ENCODE results near the gene RAB11A. TPM values are rescaled to one million over a fixed set of nuclear protein-coding genes. Genes with fewer than 3 reads are reported as not detected.
A peak's percentile ranks its signal among the peaks of the same experiment; 100 is the strongest.

Gene RAB11A
- total RNA-seq, 1 donor from 2014 or later, result 151 TPM

GRCh38 chr15:65914981-65915925 lies 46.0 kb downstream of the RAB11A start:
- Histone ChIP-seq H3K36me3 (no peaks in the 10 kb centered on the region), H3K27ac (no peak overlapping the region), H3K4me1 (no peaks in the 10 kb centered on the region), H3K9me3 (no peaks in the 10 kb centered on the region), H3K27me3 (no peaks in the 10 kb centered on the region), H3K4me3 (no peak overlapping the region)
- TF ChIP-seq CTCF (IDR thresholded peaks at IDR 0.05) (no peak), POLR2AphosphoS5 (IDR thresholded peaks at IDR 0.05; ENCODE audit: insufficient read depth in 1 of 2, low read depth in 1 of 2) (no peak), POLR2A (IDR thresholded peaks at IDR 0.05) (no peak)
- no peak for DNase-seq (ENCODE audit: extremely low spot score in 2 of 2)
- intact Hi-C loops (cut with DNase I), result no loop called here

DNA sequence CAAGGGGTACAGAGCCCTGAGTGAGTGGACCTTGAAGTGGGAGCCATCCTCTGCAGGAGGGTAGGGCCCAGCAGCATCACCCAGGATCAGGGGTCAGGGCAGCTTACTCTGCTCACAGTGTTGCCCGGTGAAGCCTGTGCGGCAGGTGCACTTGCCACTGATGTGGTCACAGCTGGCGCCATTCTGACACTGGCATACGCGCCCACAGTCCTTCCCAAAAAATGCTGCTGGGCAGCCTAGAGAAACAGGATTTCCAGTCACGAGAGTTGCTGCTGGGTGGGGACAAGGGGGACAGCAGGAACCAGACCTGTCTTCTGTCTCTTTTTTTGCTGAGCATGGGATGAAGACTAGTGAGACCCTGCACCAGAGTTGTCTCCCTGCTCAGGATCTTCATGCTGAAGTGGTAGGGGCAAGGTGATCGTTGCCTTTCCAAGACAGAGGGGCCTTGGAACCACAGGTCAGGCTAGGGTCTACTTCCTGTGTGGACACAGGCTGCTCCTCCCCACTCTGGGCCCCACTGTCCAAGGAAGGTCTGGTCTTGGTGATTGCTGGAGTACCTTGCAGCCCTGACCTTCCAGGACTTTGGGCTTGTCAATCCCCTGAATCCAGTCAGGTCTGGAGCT lies 46.9 kb downstream of the RAB11A start:
- intact Hi-C loops (cut with DNase I), result no loop called here
- H3K4me3 ChIP-seq, result no peak overlapping the region
- no peak for DNase-seq (ENCODE audit: extremely low spot score in 2 of 2)
- H3K27me3 ChIP-seq, result no peaks in the 10 kb centered on the region
- no peaks in the 10 kb centered on the region for H3K36me3 ChIP-seq
- no peaks in the 10 kb centered on the region for H3K4me1 ChIP-seq
- H3K9me3 ChIP-seq, result no peaks in the 10 kb centered on the region
- TF ChIP-seq CTCF (IDR thresholded peaks at IDR 0.05), result no peak
- no peak for TF ChIP-seq POLR2AphosphoS5 (IDR thresholded peaks at IDR 0.05; ENCODE audit: insufficient read depth in 1 of 2, low read depth in 1 of 2)
- no peak for TF ChIP-seq POLR2A (IDR thresholded peaks at IDR 0.05)
- no peak overlapping the region for H3K27ac ChIP-seq

DNA sequence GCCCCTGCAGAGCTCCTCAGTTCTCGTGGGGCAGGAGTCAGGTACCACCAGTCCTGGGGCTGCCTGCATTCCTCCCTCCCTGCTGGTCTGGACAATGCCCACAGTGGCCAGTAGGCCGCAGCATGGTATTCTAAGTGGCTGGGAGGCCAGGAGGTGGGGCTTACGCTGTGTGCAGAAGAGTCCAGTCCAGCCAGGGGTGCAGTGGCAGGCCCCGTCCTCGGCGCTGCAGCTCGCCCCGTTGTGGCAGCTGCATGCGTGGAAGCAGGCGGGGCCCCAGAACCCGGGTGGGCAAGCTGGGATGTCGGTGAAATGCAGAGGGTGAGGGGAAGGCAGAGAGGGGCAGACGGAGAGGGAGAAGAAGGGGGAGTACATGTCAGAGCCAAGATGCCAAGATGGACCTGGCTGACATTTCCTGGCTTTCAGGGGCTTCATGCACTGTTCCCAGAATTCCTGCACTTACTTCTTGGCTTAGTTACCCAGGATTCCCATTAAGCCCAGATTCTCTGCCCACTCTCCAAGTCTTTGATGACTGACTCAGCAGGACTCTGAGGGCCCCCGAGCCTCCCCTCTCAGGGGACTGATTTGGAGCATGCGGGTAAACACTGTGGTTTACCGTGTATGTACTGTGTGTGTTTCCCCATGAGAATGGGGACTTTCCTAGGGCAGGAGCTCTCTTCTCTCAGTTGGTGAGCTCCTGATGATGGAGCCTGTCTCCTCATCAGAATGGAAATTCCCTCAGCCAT lies 47.5 kb downstream of the RAB11A start:
- TF ChIP-seq CTCF (IDR thresholded peaks at IDR 0.05), result peak in 1 of 3 experiments; percentile 39
- TF ChIP-seq POLR2A (IDR thresholded peaks at IDR 0.05), result no peak
- TF ChIP-seq POLR2AphosphoS5 (IDR thresholded peaks at IDR 0.05; ENCODE audit: insufficient read depth in 1 of 2, low read depth in 1 of 2), result no peak
- Histone ChIP-seq H3K9me3 (no peaks in the 10 kb centered on the region), H3K27ac (no peak overlapping the region), H3K4me1 (no peaks in the 10 kb centered on the region), H3K27me3 (no peaks in the 10 kb centered on the region), H3K4me3 (no peak overlapping the region), H3K36me3 (no peaks in the 10 kb centered on the region)
- intact Hi-C loops (cut with DNase I), result no loop called here
- DNase-seq (ENCODE audit: extremely low spot score in 2 of 2), result no peak

DNA sequence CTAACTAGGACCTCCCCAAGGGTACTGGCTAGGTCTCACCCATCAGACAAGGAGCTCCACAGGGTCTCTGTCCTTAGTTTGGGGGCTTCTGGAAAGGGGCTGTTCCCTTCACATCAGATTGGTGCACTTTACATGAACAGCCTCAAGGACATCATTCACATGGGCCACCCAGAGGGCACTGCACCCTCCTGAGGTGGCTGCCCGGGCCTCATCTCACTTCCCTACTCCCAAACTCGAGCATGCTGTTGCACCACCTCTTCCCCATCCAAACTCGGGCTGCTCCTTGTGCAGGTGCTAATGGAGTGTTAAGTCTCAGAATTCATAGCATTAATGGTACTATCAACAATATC lies 48.1 kb downstream of the RAB11A start:
- Histone ChIP-seq H3K4me1 (no peaks in the 10 kb centered on the region), H3K27me3 (no peaks in the 10 kb centered on the region), H3K36me3 (no peaks in the 10 kb centered on the region), H3K9me3 (no peaks in the 10 kb centered on the region), H3K27ac (no peak overlapping the region), H3K4me3 (no peak overlapping the region)
- intact Hi-C loops (cut with DNase I), result no loop called here
- no peak for DNase-seq (ENCODE audit: extremely low spot score in 2 of 2)
- TF ChIP-seq POLR2AphosphoS5 (IDR thresholded peaks at IDR 0.05; ENCODE audit: insufficient read depth in 1 of 2, low read depth in 1 of 2) (no peak), POLR2A (IDR thresholded peaks at IDR 0.05) (no peak), CTCF (IDR thresholded peaks at IDR 0.05) (no peak)
